Measurements from ENCODE around the gene IGHMBP2.

The IGHMBP2 gene

DNA sequence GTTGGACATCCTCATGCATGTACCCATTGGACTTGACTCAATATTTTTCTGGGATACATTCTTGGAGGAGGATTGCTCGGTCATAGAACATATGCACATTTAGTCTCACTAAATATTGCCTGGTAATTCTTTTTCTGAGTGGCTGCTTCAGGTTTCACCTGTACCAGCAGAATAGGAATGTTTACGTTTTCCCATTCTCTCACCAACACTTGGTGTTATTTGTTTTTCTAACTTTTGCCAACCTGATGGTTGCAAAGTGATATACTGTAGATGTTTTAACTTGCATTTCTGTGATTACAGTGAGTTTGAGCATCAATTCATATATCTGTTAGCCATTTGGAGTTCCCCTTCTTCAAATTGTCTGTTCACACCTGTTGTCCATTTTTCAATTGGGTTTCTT, 78.4 kb downstream of the IGHMBP2 start:
- Histone ChIP-seq H4K20me1 (ENCODE audit: low read depth, low read length) (no peaks in the 10 kb centered on the region), H3K27ac (ENCODE audit: low read depth, low read length) (no peak overlapping the region), H3K9me3 (ENCODE audit: insufficient read depth, low read length) (no peaks in the 10 kb centered on the region), H3K9me2 (replicated peaks; ENCODE audit: insufficient read depth, low read length) (no peaks in the 10 kb centered on the region), H2AFZ (ENCODE audit: low read depth, low read length, severe bottlenecking) (no peak overlapping the region), H3K4me3 (ENCODE audit: insufficient read depth, low read length, poor library complexity, severe bottlenecking) (no peak overlapping the region), H3F3A (ENCODE audit: insufficient read depth) (no peaks in the 10 kb centered on the region), H3K4me2 (ENCODE audit: low read depth, low read length, poor library complexity, severe bottlenecking) (no peak overlapping the region), H3K79me2 (ENCODE audit: insufficient read depth, low read length) (no peaks in the 10 kb centered on the region), H3K27me3 (ENCODE audit: low read length) (no peaks in the 10 kb centered on the region), H3K36me3 (ENCODE audit: low read length) (no peaks in the 10 kb centered on the region), H3K9ac (ENCODE audit: low read length) (no peak overlapping the region)
- no peak for TF ChIP-seq CTCF (IDR thresholded peaks at IDR 0.05; ENCODE audit: insufficient read depth, low read length, poor library complexity, severe bottlenecking)
- TF ChIP-seq EZH2phosphoT487 (conservative IDR thresholded peaks at IDR 0.05; ENCODE audit: low read length), result no peak

- H3K9ac ChIP-seq (ENCODE audit: low read length), result no peak overlapping the region
- H3K9me3 ChIP-seq (ENCODE audit: insufficient read depth, low read length), result no peaks in the 10 kb centered on the region
- H3K27ac ChIP-seq (ENCODE audit: low read depth, low read length), result no peak overlapping the region
- H4K20me1 ChIP-seq (ENCODE audit: low read depth, low read length), result no peaks in the 10 kb centered on the region
- no peaks in the 10 kb centered on the region for H3K9me2 ChIP-seq (replicated peaks; ENCODE audit: insufficient read depth, low read length)
- no peaks in the 10 kb centered on the region for H3F3A ChIP-seq (ENCODE audit: insufficient read depth)
- no peaks in the 10 kb centered on the region for H3K79me2 ChIP-seq (ENCODE audit: insufficient read depth, low read length)
- H3K27me3 ChIP-seq (ENCODE audit: low read length), result no peaks in the 10 kb centered on the region
- no peak overlapping the region for H2AFZ ChIP-seq (ENCODE audit: low read depth, low read length, severe bottlenecking)
- no peak for TF ChIP-seq CTCF (IDR thresholded peaks at IDR 0.05; ENCODE audit: insufficient read depth, low read length, poor library complexity, severe bottlenecking)
- no peak for TF ChIP-seq EZH2phosphoT487 (conservative IDR thresholded peaks at IDR 0.05; ENCODE audit: low read length)
- H3K4me3 ChIP-seq (ENCODE audit: insufficient read depth, low read length, poor library complexity, severe bottlenecking), result no peak overlapping the region
- H3K36me3 ChIP-seq (ENCODE audit: low read length), result no peaks in the 10 kb centered on the region
- H3K4me2 ChIP-seq (ENCODE audit: low read depth, low read length, poor library complexity, severe bottlenecking), result no peak overlapping the region
Observed at GRCh38 chr11:68983801-68984200, 80.1 kb downstream of the IGHMBP2 start.

- Histone ChIP-seq H2AFZ (ENCODE audit: low read depth, low read length, severe bottlenecking) (no peak overlapping the region), H3K9ac (ENCODE audit: low read length) (no peak overlapping the region), H3K9me2 (replicated peaks; ENCODE audit: insufficient read depth, low read length) (no peaks in the 10 kb centered on the region), H4K20me1 (ENCODE audit: low read depth, low read length) (no peaks in the 10 kb centered on the region), H3K4me2 (ENCODE audit: low read depth, low read length, poor library complexity, severe bottlenecking) (no peak overlapping the region), H3K4me3 (ENCODE audit: insufficient read depth, low read length, poor library complexity, severe bottlenecking) (no peak overlapping the region), H3K27ac (ENCODE audit: low read depth, low read length) (no peak overlapping the region), H3K9me3 (ENCODE audit: insufficient read depth, low read length) (no peaks in the 10 kb centered on the region), H3K27me3 (ENCODE audit: low read length) (no peaks in the 10 kb centered on the region), H3K79me2 (ENCODE audit: insufficient read depth, low read length) (no peaks in the 10 kb centered on the region), H3K36me3 (ENCODE audit: low read length) (no peaks in the 10 kb centered on the region), H3F3A (ENCODE audit: insufficient read depth) (no peaks in the 10 kb centered on the region)
- TF ChIP-seq EZH2phosphoT487 (conservative IDR thresholded peaks at IDR 0.05; ENCODE audit: low read length) (no peak), CTCF (IDR thresholded peaks at IDR 0.05; ENCODE audit: insufficient read depth, low read length, poor library complexity, severe bottlenecking) (no peak)
Observed at GRCh38 chr11:68987211-68987610, 83.5 kb downstream of the IGHMBP2 start.

All from SU-DHL-6 (cell line).